GM12878 (cell line): ENCODE data around the gene WIPF2. TPM values are rescaled to one million over a fixed set of nuclear protein-coding genes. Genes with fewer than 3 reads are reported as not detected.

Experiments used
- ATF2 ChIP-seq: IDR thresholded peaks from 2 replicates; pipeline ENCODE4 v1.6.1; 2012; ENCODE audit warnings: low read length, inconsistent platforms
- ATF7 ChIP-seq: fragments of 450-650 bp; IDR thresholded peaks from 2 replicates; pipeline ENCODE4 v1.6.1; 2016; ENCODE audit warnings: low read depth, mild to moderate bottlenecking
- BACH1 ChIP-seq: fragments of 450-650 bp; IDR thresholded peaks from 2 replicates; pipeline ENCODE4 v1.6.1; 2017; ENCODE audit warnings: mild to moderate bottlenecking, borderline replicate concordance
- BCL11A ChIP-seq: IDR thresholded peaks from 2 replicates; pipeline ENCODE4 v1.6.1; 2011; ENCODE audit warnings: low read depth, low read length
- BMI1 ChIP-seq: fragments of 450-650 bp; IDR thresholded peaks from 2 replicates; pipeline ENCODE4 v1.6.1; 2016; ENCODE audit warnings: mild to moderate bottlenecking, moderate library complexity, borderline replicate concordance
- BRCA1 ChIP-seq: IDR thresholded peaks from 2 replicates; pipeline ENCODE4 v1.6.1; 2011; ENCODE audit warnings: low read depth, low read length, improper control_type of control experiment
- CBFB ChIP-seq: IDR thresholded peaks from 2 replicates; pipeline ENCODE4 v1.6.1; 2016; ENCODE audit warnings: antibody characterized with exemption, low read depth
- CHD4 ChIP-seq: fragments of 200-600 bp; sonication (generic); IDR thresholded peaks from 2 replicates; pipeline ENCODE4 v1.6.1; 2016; ENCODE audit warnings: mild to moderate bottlenecking
- CREM ChIP-seq: IDR thresholded peaks from 2 replicates; pipeline ENCODE4 v1.6.1; 2014; ENCODE audit warnings: antibody characterized with exemption, low read depth
- ESRRA ChIP-seq: IDR thresholded peaks from 2 replicates; pipeline ENCODE4 v1.6.1; 2012; ENCODE audit warnings: mild to moderate bottlenecking, low read length, improper control_type of control experiment
- FOXK2 ChIP-seq: fragments of 450-650 bp; IDR thresholded peaks from 2 replicates; pipeline ENCODE4 v1.6.1; 2017; ENCODE audit warnings: mild to moderate bottlenecking, moderate library complexity
- FOXM1 ChIP-seq: IDR thresholded peaks from 2 replicates; pipeline ENCODE4 v1.6.1; 2012; ENCODE audit warnings: low read depth, mild to moderate bottlenecking, inconsistent platforms, low read length, moderate library complexity
- IRF3 ChIP-seq: fragments of 450-650 bp; IDR thresholded peaks from 2 replicates; pipeline ENCODE4 v1.6.1; 2014; ENCODE audit warnings: mild to moderate bottlenecking
- IRF5 ChIP-seq: fragments of 450-650 bp; IDR thresholded peaks from 2 replicates; pipeline ENCODE4 v1.6.1; 2017; ENCODE audit warnings: borderline replicate concordance
- LARP7 ChIP-seq: fragments of 450-650 bp; IDR thresholded peaks from 2 replicates; pipeline ENCODE4 v1.6.1; 2017; ENCODE audit warnings: mild to moderate bottlenecking
- MAX ChIP-seq: IDR thresholded peaks from 2 replicates; pipeline ENCODE4 v1.6.1; 2012; ENCODE audit warnings: low read depth, low read length, improper control_type of control experiment
- MEF2A ChIP-seq: IDR thresholded peaks from 2 replicates; pipeline ENCODE4 v1.6.1; 2011; ENCODE audit warnings: low read depth, mild to moderate bottlenecking, low read length, moderate library complexity; ENCODE audit not compliant: insufficient read depth
- NFYA ChIP-seq: IDR thresholded peaks from 2 replicates; pipeline ENCODE4 v1.6.1; 2011; ENCODE audit warnings: low read depth, mild to moderate bottlenecking, low read length, improper control_type of control experiment, borderline replicate concordance
- NKRF ChIP-seq: fragments of 450-650 bp; conservative IDR thresholded peaks from 2 replicates; pipeline ENCODE4 v1.6.1; 2017; ENCODE audit warnings: mild to moderate bottlenecking, moderate library complexity
- RAD51 ChIP-seq: fragments of 450-650 bp; IDR thresholded peaks from 2 replicates; pipeline ENCODE4 v1.6.1; 2016; ENCODE audit warnings: moderate library complexity, mild to moderate bottlenecking, inconsistent platforms
- SMC3 ChIP-seq: IDR thresholded peaks from 2 replicates; pipeline ENCODE4 v1.6.1; 2011; ENCODE audit warnings: low read length, improper control_type of control experiment, borderline replicate concordance
- SPI1 ChIP-seq: IDR thresholded peaks from 2 replicates; pipeline ENCODE4 v1.6.1; 2011; ENCODE audit warnings: low read depth, mild to moderate bottlenecking, low read length, moderate library complexity, borderline replicate concordance; ENCODE audit not compliant: insufficient read depth
- USF1 ChIP-seq: IDR thresholded peaks from 2 replicates; pipeline ENCODE4 v1.6.1; 2011; ENCODE audit warnings: borderline replicate concordance, low read depth, mild to moderate bottlenecking, moderate library complexity, mixed read lengths, low read length; ENCODE audit not compliant: insufficient read depth; ENCODE audit errors: extremely low read length
- ZNF24 ChIP-seq: fragments of 450-650 bp; IDR thresholded peaks from 2 replicates; pipeline ENCODE4 v1.6.1; 2017; ENCODE audit warnings: antibody characterized with exemption, mild to moderate bottlenecking
- polyA plus RNA-seq, 11 experiments: library from polyadenylated mRNA; depleted of rRNA in 4 of 11; unstranded in 6 of 11; stranded (reverse) in 5 of 11; fragments of >200 nt; fragmentation: Nextera tagmentation in 4 of 11; fragmentation: Illumina TruSeq in 1 of 11; extraction: Ambion mirVana in 4 of 11; extraction: Trizol in 1 of 11; gene quantifications; 1 replicate in 1 of 11; 2 replicates in 10 of 11; pipeline versions ENCODE4 v1.2.1 to v1.2.3, GENCODE V29; 2011 to 2016; ENCODE audit warnings: inconsistent platforms in 2 of 11, missing spikeins in 2 of 11, low read depth in 1 of 11
- total RNA-seq, 4 experiments: library from RNA; depleted of rRNA in 3 of 4; stranded (reverse); fragments of >200 nt in 3 of 4; fragmentation: Illumina TruSeq in 1 of 4; extraction: Trizol in 1 of 4; gene quantifications; 2 replicates each; pipeline versions ENCODE4 v1.2.1 to v1.2.3, GENCODE V29; 2013 to 2021

WIPF2 gene
- total and polyA plus RNA-seq, 10 of the 15 experiments (the other 5 are each of a cell fraction or from before 2014, with no cell fraction given), result 4.2 to 20.8 (median 7.1) TPM

- no peak for TF ChIP-seq IRF3
- 0 out of 2 replicates have a peak, but pooled peaks have one; percentile 33 for TF ChIP-seq MAX
- TF ChIP-seq CREM, result peak; percentile 36; the same call in 1 of the 2 replicates
- TF ChIP-seq CHD4, result no peak
- no peak for TF ChIP-seq ATF2
- TF ChIP-seq MEF2A, result no peak
- 0 out of 2 replicates have a peak, but pooled peaks have one; percentile 9 for TF ChIP-seq SMC3
- no peak for TF ChIP-seq FOXM1
- TF ChIP-seq BRCA1, result no peak
- no peak for TF ChIP-seq SPI1
- TF ChIP-seq ESRRA, result no peak
- no peak for TF ChIP-seq ATF7
- TF ChIP-seq NKRF, result no peak
- TF ChIP-seq BMI1, result no peak
- TF ChIP-seq CBFB, result 0 out of 2 replicates have a peak, but pooled peaks have one; percentile 26
- TF ChIP-seq BCL11A, result no peak
- TF ChIP-seq NFYA, result no peak
- TF ChIP-seq ZNF24, result no peak
- 0 out of 2 replicates have a peak, but pooled peaks have one; percentile 38 for TF ChIP-seq LARP7
- no peak for TF ChIP-seq RAD51
- no peak for TF ChIP-seq USF1
- no peak for TF ChIP-seq IRF5
- TF ChIP-seq FOXK2, result no peak
- TF ChIP-seq BACH1, result no peak
Measured at GRCh38 chr17:40309031-40309948, 90.2 kb downstream of the WIPF2 start, which contains the start of gene RARA (continued).
